ENCODE data around the gene LRRN4CL. TPM values are rescaled to one million over a fixed set of nuclear protein-coding genes. Genes with fewer than 3 reads are reported as not detected.
A peak's percentile ranks its signal among the peaks of the same experiment; 100 is the strongest.
"Not testable (repeated sequence)": the region's sequence is repeated elsewhere in the genome, so short reads cannot be mapped to it uniquely, and the experiment has no call there.

LRRN4CL gene
- polyA plus RNA-seq, 1 donor: 2.9 TPM

DNA sequence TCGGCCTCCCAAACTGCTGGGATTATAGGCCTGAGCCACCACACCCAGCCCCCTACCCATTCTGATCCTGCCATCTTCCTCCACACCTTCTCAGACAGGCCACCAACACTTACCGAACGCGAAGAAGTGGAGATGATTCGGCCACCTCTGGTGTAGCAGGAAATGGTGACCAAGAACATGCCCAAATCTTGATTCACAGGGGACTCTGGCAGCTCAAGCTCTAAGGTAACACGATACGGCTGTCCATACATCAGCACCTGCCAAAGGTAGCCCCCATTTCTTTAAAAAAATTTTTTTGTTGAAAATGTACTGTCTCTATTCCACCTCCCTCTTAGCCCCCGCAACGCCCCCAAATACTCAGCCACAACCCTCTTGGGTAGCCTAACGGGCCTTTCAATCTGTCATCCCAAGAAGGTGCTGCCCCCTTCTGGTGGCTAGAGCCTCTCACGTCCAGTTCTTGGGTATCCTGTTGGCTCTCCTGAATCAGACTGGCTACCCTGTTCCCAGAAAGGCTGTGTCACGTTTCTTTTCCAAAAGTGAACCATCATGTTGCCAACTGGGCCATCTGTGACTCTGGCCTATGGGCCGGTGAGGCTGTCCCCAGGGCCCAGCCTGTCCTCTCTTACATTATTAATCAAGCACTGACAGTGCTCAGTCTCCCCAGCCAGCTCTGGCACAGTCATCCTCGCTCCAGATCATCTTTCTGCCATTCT is 5.3 kb upstream of the LRRN4CL start:
- Histone ChIP-seq H3K4me1 (ENCODE audit: control insufficient read depth, insufficient read depth, low read length) (no peaks in the 10 kb centered on the region), H3K9me3 (ENCODE audit: control insufficient read depth, low read depth, low read length) (no peaks in the 10 kb centered on the region), H3K36me3 (ENCODE audit: control insufficient read depth, insufficient read depth, low read length) (peaks cover 40% of the 10 kb centered on the region), H3K4me3 (ENCODE audit: low read length) (no peak overlapping the region), H3K27me3 (ENCODE audit: control insufficient read depth, insufficient read depth, low read length) (no peaks in the 10 kb centered on the region), H3K27ac (ENCODE audit: low read length) (no peak overlapping the region)
- DNase-seq: peak in 1 of 2 donors; percentile 49
- no CpG with 5 or more reads among the region's 14 CpGs for WGBS (ENCODE audit: insufficient coverage, low lambda C conversion rate)

DNA sequence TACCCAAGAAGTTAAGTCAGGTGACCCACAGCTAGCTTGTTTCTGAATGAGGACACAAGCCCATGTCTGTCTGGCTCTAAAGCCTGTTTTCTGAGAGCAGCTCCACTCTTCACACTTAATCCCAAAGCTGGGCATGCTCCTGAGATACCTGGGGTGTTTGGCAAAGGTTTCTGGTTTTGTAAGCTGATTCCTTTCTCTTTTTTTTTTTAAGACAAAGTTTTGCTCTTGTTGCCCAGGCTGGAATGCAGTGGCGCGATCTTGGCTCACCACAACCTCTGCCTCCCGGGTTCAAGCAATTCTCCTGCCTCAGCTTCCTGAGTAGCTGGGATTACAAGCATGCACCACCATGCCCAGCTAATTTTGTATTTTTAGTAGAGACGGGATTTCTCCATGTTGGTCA is 4.3 kb upstream of the LRRN4CL start:
- not testable (repeated sequence) for H3K4me3 ChIP-seq (ENCODE audit: low read length); H3K27me3 ChIP-seq (ENCODE audit: control insufficient read depth, insufficient read depth, low read length); H3K9me3 ChIP-seq (ENCODE audit: control insufficient read depth, low read depth, low read length); H3K4me1 ChIP-seq (ENCODE audit: control insufficient read depth, insufficient read depth, low read length); H3K27ac ChIP-seq (ENCODE audit: low read length); DNase-seq
- no CpG with 5 or more reads among the region's 4 CpGs for WGBS (ENCODE audit: insufficient coverage, low lambda C conversion rate)
- peaks cover 40% of the 10 kb centered on the region for H3K36me3 ChIP-seq (ENCODE audit: control insufficient read depth, insufficient read depth, low read length)

DNA sequence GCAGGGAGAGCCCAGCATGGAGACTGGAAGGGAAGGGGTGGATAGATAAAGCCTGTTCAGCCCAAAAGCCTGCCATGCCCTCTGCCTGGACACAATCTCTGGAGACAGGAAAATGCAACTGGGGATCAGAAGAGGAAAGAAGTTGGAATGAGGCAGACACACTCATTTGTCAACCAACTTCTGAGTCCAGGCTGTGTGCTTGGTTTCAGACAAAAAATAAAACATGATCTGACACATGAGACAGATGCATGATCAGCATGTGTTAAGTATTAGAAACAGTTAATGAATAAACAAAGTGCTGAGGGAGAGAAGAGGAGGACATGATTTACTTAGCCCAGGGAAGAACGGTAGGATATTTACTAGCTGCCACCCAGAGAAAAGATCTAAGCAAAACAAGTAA is 839 bp downstream of the LRRN4CL start:
- Histone ChIP-seq H3K9me3 (ENCODE audit: control insufficient read depth, low read depth, low read length) (peaks cover 4% of the 10 kb centered on the region), H3K4me3 (ENCODE audit: low read length) (peak overlapping the region; percentile 34), H3K27me3 (ENCODE audit: control insufficient read depth, insufficient read depth, low read length) (peaks cover 15% of the 10 kb centered on the region), H3K27ac (ENCODE audit: low read length) (no peak overlapping the region), H3K4me1 (ENCODE audit: control insufficient read depth, insufficient read depth, low read length) (no peaks in the 10 kb centered on the region), H3K36me3 (ENCODE audit: control insufficient read depth, insufficient read depth, low read length) (peaks cover 35% of the 10 kb centered on the region)
- no CpG with 5 or more reads among the region's 1 CpG for WGBS (ENCODE audit: insufficient coverage, low lambda C conversion rate)
- no peak for DNase-seq

DNA sequence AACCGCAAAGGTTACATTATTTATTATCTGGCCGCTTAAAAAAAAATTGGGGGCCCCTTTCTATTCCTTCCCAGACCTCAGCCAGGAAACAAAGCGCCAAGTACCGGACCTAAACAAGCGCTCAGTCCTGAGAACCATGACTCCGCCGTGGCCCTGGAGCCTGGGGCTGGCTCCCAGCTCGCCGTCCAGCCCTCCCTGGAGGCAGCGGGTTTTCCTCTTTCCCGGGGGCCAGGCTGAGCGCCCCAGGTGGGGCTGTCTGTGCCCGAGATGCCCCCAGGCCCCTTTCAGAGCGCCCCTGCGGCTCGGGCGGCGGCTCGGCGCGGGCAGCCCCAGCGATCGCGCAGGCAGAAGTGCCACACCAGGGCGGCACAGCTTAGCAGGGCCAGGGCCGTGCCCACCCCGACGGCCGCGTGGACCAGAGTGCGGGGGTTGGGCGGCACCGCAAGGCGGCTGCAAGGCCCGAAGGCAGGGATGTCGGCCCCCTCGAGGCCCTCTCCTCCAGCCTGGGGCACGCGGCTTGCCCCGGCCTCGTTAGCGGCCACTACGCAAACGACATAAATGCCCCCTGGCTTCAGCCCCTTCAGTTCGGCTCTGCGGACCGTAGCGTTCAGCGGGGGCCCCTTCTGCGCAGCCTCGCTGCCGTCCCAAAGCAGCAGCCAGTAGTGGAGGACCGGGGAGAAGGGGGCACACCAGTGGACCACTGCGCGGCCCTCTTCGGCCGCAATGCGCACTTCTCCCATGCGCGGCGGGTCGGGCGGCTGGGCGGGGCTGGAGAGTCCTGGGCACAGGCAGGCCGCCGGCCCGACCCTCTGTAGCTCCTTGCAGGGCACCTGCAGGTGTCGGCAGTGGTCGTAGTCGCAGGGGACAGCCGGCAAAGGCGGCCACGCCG is 1.6 kb downstream of the LRRN4CL start:
- no CpG with 5 or more reads among the region's 74 CpGs for WGBS (ENCODE audit: insufficient coverage, low lambda C conversion rate)
- Histone ChIP-seq H3K4me3 (ENCODE audit: low read length) (peak overlapping the region; percentile 34), H3K9me3 (ENCODE audit: control insufficient read depth, low read depth, low read length) (peaks cover 4% of the 10 kb centered on the region), H3K4me1 (ENCODE audit: control insufficient read depth, insufficient read depth, low read length) (no peaks in the 10 kb centered on the region), H3K27me3 (ENCODE audit: control insufficient read depth, insufficient read depth, low read length) (peaks cover 15% of the 10 kb centered on the region), H3K36me3 (ENCODE audit: control insufficient read depth, insufficient read depth, low read length) (peaks cover 29% of the 10 kb centered on the region), H3K27ac (ENCODE audit: low read length) (no peak overlapping the region)
- peak in 1 of 2 donors; percentile 22 for DNase-seq

DNA sequence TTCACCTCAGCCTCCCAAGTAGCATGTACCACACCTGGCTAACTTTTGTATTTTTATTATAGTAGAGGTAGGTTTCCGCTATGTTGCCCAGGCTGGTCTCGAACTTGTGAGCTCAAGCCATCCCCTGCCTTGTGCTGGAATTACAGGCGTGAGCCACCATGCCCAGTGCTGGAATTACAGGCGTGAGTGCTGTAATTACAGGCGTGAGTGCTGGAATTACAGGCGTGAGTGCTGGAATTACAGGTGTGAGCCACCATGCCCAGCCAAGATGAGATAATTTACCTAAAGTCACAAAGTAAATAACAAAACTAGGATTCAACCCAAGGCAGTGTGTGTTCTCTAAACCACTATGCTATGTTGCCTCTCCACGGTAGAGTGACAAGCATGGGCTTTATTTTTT is 6.8 kb downstream of the LRRN4CL start:
- Histone ChIP-seq H3K4me1 (ENCODE audit: control insufficient read depth, insufficient read depth, low read length) (peaks cover 6% of the 10 kb centered on the region), H3K27me3 (ENCODE audit: control insufficient read depth, insufficient read depth, low read length) (peaks cover 5% of the 10 kb centered on the region), H3K9me3 (ENCODE audit: control insufficient read depth, low read depth, low read length) (no peaks in the 10 kb centered on the region), H3K4me3 (ENCODE audit: low read length) (no peak overlapping the region), H3K27ac (ENCODE audit: low read length) (no peak overlapping the region), H3K36me3 (ENCODE audit: control insufficient read depth, insufficient read depth, low read length) (peaks cover 2% of the 10 kb centered on the region)
- DNase-seq: no peak
- 80% methylated on average over 1 of the region's 7 CpGs for WGBS (ENCODE audit: insufficient coverage, low lambda C conversion rate)

DNA sequence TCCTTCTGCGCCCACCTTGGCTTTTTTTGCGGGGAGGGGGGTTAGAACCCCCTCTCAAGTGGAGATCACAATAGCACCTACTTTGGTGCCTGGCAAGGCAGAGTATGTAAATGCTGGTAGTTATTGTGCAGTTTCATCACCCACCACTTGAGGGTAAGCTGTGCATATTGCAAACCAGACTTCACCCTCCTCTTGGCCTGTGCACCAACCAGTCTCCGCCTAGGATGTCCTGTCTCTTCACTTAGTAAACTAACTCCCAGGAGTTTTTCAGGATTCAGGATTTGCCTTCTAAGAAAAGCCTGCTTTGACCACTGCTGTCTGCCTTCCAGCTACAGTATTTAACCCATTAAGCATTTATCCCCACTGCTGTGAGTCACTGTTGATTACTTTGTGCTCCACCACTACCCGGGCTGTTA is 8.5 kb downstream of the LRRN4CL start:
- WGBS (ENCODE audit: insufficient coverage, low lambda C conversion rate): no CpG with 5 or more reads among the region's 4 CpGs
- Histone ChIP-seq H3K4me1 (ENCODE audit: control insufficient read depth, insufficient read depth, low read length) (peaks cover 6% of the 10 kb centered on the region), H3K27ac (ENCODE audit: low read length) (no peak overlapping the region), H3K9me3 (ENCODE audit: control insufficient read depth, low read depth, low read length) (no peaks in the 10 kb centered on the region), H3K36me3 (ENCODE audit: control insufficient read depth, insufficient read depth, low read length) (peaks cover 17% of the 10 kb centered on the region), H3K27me3 (ENCODE audit: control insufficient read depth, insufficient read depth, low read length) (no peaks in the 10 kb centered on the region), H3K4me3 (ENCODE audit: low read length) (no peak overlapping the region)
- peak; percentile 55 to 62 for DNase-seq

DNA sequence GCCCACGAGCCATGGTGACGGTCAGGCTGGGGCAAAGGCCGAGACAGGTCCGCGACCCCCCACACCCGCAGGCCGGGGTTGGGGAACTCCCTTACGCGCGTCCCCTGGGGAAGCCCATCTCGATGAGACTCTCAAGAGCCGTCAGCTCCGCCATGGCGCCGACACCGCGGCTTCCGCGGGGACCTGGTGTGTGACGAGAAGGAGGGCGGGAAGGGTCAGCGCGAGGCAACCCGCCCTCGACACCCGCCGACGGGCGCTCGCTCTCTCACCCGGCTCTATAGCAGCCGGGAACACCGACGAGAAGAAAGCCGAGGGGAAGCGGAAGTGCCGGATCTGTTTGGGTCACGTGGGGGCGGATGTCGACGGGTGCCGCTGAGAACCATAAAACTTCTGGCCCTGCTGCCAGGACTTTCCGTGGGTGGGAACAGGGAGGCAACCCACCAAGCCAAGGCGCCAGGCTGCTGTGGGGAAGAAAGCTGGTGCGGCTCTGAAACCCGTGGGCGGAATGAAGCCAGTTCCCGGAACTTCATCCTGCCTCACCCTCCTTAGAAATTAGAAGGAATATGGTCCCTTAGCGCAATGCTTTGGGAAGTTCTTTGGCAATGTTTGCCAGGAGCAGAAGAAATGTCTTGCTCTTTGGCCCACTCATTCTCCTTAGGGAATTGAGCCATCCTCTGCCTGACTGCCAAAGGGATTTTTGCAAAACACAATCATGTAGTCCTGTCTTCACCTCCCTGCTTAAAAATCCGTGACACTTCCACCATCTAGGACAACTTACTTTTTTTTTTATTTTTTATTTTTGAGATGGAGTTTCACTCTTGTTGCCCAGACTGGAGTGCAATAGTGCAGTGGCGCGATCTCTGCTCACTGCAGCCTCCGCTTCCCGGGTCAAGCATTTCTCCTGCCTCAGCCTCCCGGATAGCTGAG is 10.3 kb downstream of the LRRN4CL start, which contains the start of gene UBXN1:
Gene UBXN1 (minus strand): TSS at position 304 of the 927 bp plus-strand sequence. CDS start 150 bp downstream, at position 154.
- WGBS (ENCODE audit: insufficient coverage, low lambda C conversion rate): 57% methylated on average over 1 of the region's 55 CpGs
- Histone ChIP-seq H3K9me3 (ENCODE audit: control insufficient read depth, low read depth, low read length) (no peaks in the 10 kb centered on the region), H3K4me1 (ENCODE audit: control insufficient read depth, insufficient read depth, low read length) (peaks cover 6% of the 10 kb centered on the region), H3K36me3 (ENCODE audit: control insufficient read depth, insufficient read depth, low read length) (peaks cover 20% of the 10 kb centered on the region), H3K27ac (ENCODE audit: low read length) (peak within 1 kb of the TSS; percentile 66), H3K27me3 (ENCODE audit: control insufficient read depth, insufficient read depth, low read length) (no peaks in the 10 kb centered on the region), H3K4me3 (ENCODE audit: low read length) (peak within 1 kb of the TSS; percentile 94)
- DNase-seq: peak; percentile 82 to 93

DNA sequence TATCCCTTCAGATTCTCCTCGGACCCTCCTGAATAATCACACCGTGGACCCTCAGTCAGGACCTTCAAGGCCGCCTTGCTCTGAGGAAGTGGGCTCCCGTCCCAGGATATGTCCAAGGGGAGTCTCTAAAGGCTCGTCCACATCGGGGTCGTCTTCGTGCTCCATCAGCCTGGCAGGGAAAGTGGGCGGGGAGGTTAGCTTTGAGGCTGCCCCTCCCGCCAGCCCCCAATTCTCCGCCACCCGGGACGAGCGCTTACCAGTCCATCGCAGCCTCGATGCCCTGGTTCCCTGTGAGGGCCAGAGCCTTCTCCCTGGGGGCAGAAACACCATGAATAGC is 10.9 kb downstream of the LRRN4CL start:
- Histone ChIP-seq H3K27me3 (ENCODE audit: control insufficient read depth, insufficient read depth, low read length) (no peaks in the 10 kb centered on the region), H3K4me3 (ENCODE audit: low read length) (peak overlapping the region; percentile 94), H3K36me3 (ENCODE audit: control insufficient read depth, insufficient read depth, low read length) (peaks cover 23% of the 10 kb centered on the region), H3K27ac (ENCODE audit: low read length) (no peak overlapping the region), H3K4me1 (ENCODE audit: control insufficient read depth, insufficient read depth, low read length) (peaks cover 6% of the 10 kb centered on the region), H3K9me3 (ENCODE audit: control insufficient read depth, low read depth, low read length) (no peaks in the 10 kb centered on the region)
- DNase-seq: no peak
- no CpG with 5 or more reads among the region's 16 CpGs for WGBS (ENCODE audit: insufficient coverage, low lambda C conversion rate)

DNA sequence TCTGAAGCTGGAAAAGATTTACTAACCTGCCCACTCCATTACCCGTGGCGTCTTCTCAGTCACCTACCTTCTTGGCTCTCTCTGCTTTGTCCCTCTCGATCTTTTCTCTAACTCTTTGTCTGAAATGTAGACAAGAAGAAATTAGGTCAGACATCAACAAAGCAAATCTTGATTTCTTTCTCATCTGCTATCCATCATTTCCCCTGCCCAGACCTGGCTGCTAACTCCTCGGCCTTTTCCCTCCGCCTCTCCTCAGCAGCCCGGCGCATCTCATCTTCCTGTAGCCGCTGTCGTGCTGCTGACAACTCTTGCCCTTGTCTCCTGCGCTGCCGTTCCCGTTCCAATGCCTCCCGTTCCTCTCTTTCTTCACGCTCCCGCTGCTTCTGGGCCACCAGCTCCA is 11.6 kb downstream of the LRRN4CL start:
- Histone ChIP-seq H3K27ac (ENCODE audit: low read length) (no peak overlapping the region), H3K4me1 (ENCODE audit: control insufficient read depth, insufficient read depth, low read length) (peaks cover 10% of the 10 kb centered on the region), H3K9me3 (ENCODE audit: control insufficient read depth, low read depth, low read length) (no peaks in the 10 kb centered on the region), H3K36me3 (ENCODE audit: control insufficient read depth, insufficient read depth, low read length) (peaks cover 25% of the 10 kb centered on the region), H3K4me3 (ENCODE audit: low read length) (peak overlapping the region; percentile 94), H3K27me3 (ENCODE audit: control insufficient read depth, insufficient read depth, low read length) (no peaks in the 10 kb centered on the region)
- no peak for DNase-seq
- WGBS (ENCODE audit: insufficient coverage, low lambda C conversion rate): 83% methylated on average over 9 of the region's 15 CpGs

DNA sequence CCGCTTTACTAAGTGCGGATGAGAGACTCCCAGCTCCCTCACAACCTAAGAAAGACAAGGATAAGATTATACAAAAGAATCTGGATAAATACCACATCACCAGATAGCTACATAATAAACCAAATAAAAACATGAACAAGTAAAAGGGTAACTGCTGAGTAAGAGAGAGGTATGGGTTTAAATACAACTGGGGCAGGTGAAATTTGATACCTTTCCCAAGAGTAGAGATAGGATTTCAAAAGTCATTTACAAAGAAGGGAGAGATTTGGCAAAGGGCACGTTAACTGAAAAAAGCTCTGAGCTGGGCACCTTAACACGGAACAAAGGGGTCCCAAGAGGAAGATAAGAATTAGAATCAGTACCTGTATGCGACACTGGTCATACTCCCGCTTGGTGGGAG is 12.2 kb downstream of the LRRN4CL start:
- H3K27me3 ChIP-seq (ENCODE audit: control insufficient read depth, insufficient read depth, low read length): no peaks in the 10 kb centered on the region
- no peak overlapping the region for H3K27ac ChIP-seq (ENCODE audit: low read length)
- no peak for DNase-seq
- peaks cover 25% of the 10 kb centered on the region for H3K36me3 ChIP-seq (ENCODE audit: control insufficient read depth, insufficient read depth, low read length)
- H3K4me3 ChIP-seq (ENCODE audit: low read length): no peak overlapping the region
- H3K4me1 ChIP-seq (ENCODE audit: control insufficient read depth, insufficient read depth, low read length): peaks cover 14% of the 10 kb centered on the region
- no peaks in the 10 kb centered on the region for H3K9me3 ChIP-seq (ENCODE audit: control insufficient read depth, low read depth, low read length)
- no CpG with 5 or more reads among the region's 6 CpGs for WGBS (ENCODE audit: insufficient coverage, low lambda C conversion rate)
